HUES6 (cell line): Measurements from ENCODE around the gene TCF21.
"Not testable (repeated sequence)": the region's sequence is repeated elsewhere in the genome, so short reads cannot be mapped to it uniquely, and the experiment has no call there.

Experiments
- H3K27ac ChIP-seq: 2 replicates; pipeline ENCODE4 v1.7.0; 2013; ENCODE audit warnings: low read depth, mild to moderate bottlenecking, low read length, inconsistent platforms
- H3K27me3 ChIP-seq: 2 replicates; pipeline ENCODE4 v1.6.1; 2013; ENCODE audit warnings: low read length; ENCODE audit not compliant: control insufficient read depth, insufficient read depth
- H3K36me3 ChIP-seq: 2 replicates; pipeline ENCODE4 v1.6.1; 2013; ENCODE audit warnings: low read length; ENCODE audit not compliant: control insufficient read depth, insufficient read depth
- H3K4me1 ChIP-seq: 2 replicates; pipeline ENCODE4 v1.6.1; 2013; ENCODE audit warnings: low read length; ENCODE audit not compliant: control insufficient read depth, insufficient read depth
- H3K4me3 ChIP-seq: 2 replicates; pipeline ENCODE4 v1.5.1; 2013; ENCODE audit warnings: low read depth, low read length
- H3K9ac ChIP-seq: one replicate; pipeline ENCODE4 v1.6.1; 2013; ENCODE audit warnings: mild to moderate bottlenecking, low read length
- H3K9me3 ChIP-seq: 2 replicates; pipeline ENCODE4 v1.6.1; 2013; ENCODE audit warnings: low read depth, low read length; ENCODE audit not compliant: control insufficient read depth, insufficient read depth

Gene TCF21

DNA sequence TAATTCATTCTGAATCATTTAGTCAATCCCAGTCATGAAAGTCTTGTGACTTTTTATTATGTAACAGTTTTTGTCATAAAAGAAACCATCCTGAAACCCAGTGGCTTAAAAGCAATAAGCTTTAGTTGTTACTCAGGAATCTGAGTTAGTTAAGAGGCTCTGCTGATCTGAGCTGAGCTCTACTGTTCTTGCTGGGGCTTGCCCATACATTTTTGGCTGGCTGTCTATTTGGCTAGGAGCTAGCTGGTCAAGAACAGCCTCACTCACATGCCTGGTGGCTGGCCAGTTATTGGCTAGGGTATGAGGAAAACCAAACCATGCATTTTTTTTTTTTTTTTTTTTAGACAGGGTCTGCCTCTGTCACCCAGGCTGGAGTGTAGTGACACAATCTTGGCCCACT, 10.6 kb downstream of the TCF21 start:
- Histone ChIP-seq H3K9ac (no peak overlapping the region), H3K36me3 (no peaks in the 10 kb centered on the region), H3K27ac (no peak overlapping the region), H3K9me3 (no peaks in the 10 kb centered on the region), H3K4me1 (peaks cover 11% of the 10 kb centered on the region; the same call in 1 of the 2 replicates), H3K4me3 (no peak overlapping the region), H3K27me3 (peaks cover 45% of the 10 kb centered on the region)

DNA sequence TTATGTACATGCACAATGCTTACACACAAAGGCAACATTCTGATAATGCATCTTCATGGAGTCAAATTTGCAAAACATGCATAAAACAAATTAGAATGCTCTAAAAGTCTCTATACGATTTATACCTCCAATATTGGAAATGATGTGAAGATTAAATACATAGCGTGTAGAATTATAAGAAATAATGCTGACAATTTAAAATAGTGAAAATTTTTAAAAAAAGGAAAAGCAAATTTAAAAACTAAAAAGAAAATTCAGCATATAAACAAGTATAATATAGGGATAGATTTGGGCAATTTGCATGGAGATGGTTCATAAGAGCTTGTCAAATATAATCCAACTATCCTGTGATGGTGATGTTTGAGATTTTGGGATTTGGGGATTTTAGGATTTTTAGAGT, 14.9 kb downstream of the TCF21 start:
- no peak overlapping the region for H3K4me3 ChIP-seq
- H3K9ac ChIP-seq: no peak overlapping the region
- no peaks in the 10 kb centered on the region for H3K9me3 ChIP-seq
- no peaks in the 10 kb centered on the region for H3K36me3 ChIP-seq
- H3K27ac ChIP-seq: no peak overlapping the region
- H3K4me1 ChIP-seq: no peaks in the 10 kb centered on the region
- H3K27me3 ChIP-seq: peaks cover 2% of the 10 kb centered on the region; the same call in 1 of the 2 replicates

DNA sequence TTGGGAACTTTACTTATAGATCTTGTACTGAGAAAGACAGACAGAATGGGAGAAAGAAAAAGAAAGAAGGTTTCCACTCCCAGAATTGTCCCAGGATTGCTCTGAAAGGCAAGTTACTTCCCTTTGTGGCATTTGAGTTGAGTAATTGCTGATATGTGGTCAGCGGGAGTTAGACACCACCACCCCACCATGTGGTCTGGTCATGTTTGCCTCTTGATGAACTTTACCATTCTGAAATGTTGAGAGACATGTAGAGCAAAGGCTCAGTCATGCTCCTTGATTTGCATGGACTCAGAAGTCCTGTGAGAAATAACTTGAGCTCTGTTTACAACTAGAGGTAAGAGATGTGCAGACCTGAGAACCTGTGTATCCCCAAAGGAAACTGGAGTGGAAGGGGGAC, 17.1 kb downstream of the TCF21 start:
- H3K36me3 ChIP-seq: no peaks in the 10 kb centered on the region
- no peaks in the 10 kb centered on the region for H3K27me3 ChIP-seq
- no peak overlapping the region for H3K9ac ChIP-seq
- no peak overlapping the region for H3K27ac ChIP-seq
- no peaks in the 10 kb centered on the region for H3K9me3 ChIP-seq
- H3K4me3 ChIP-seq: no peak overlapping the region
- H3K4me1 ChIP-seq: no peaks in the 10 kb centered on the region

DNA sequence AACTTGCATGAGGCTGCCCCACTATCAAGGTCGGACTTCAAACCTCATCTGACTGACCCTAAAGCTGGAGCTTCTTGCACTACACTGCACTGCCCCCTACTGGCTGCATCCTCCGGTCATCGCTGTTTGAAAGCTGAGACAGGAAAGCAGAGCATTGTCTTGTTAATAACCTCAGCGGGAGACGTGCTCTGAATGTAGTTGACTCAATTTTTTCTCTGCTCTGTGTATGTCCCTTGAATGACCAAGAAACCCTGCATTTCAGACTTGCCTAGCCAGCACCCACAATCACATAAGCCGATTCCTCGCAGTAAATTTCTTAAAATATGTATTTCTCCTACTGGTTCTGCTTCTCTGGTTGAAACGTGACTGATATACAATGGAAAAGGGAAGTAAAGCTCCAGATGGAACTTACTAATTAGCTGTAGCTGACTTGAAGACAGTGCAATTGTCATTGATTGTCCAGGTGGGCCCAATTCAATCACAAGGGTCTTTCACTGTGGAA, 27.8 kb downstream of the TCF21 start:
- Histone ChIP-seq H3K4me3 (peak overlapping the region; percentile 31), H3K9me3 (no peaks in the 10 kb centered on the region), H3K4me1 (peaks cover 11% of the 10 kb centered on the region), H3K27me3 (no peaks in the 10 kb centered on the region), H3K36me3 (no peaks in the 10 kb centered on the region), H3K27ac (peak overlapping the region; percentile 43; the same call in 1 of the 2 replicates), H3K9ac (no peak overlapping the region)

DNA sequence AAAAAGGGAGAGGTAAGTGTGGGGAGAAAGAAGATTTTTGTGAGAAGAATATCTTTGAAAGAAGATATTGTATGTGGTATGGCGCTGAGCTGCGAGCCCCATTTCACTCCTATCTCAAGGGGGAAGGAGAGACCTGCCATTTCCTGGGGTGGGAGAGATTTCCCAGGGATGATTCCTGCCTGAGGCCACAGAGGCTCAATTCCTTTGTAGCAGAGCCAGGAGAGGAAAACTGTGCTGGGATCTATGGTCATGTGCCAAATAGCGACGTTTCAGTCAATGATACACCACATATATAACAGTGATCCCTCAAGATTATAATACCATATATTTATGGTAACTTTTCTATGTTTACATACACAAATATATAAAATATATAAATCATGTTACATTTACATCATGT, 28.9 kb downstream of the TCF21 start:
- no peak overlapping the region for H3K4me3 ChIP-seq
- H3K9ac ChIP-seq: no peak overlapping the region
- H3K27ac ChIP-seq: no peak overlapping the region
- no peaks in the 10 kb centered on the region for H3K36me3 ChIP-seq
- no peaks in the 10 kb centered on the region for H3K27me3 ChIP-seq
- H3K4me1 ChIP-seq: peaks cover 11% of the 10 kb centered on the region
- H3K9me3 ChIP-seq: no peaks in the 10 kb centered on the region

DNA sequence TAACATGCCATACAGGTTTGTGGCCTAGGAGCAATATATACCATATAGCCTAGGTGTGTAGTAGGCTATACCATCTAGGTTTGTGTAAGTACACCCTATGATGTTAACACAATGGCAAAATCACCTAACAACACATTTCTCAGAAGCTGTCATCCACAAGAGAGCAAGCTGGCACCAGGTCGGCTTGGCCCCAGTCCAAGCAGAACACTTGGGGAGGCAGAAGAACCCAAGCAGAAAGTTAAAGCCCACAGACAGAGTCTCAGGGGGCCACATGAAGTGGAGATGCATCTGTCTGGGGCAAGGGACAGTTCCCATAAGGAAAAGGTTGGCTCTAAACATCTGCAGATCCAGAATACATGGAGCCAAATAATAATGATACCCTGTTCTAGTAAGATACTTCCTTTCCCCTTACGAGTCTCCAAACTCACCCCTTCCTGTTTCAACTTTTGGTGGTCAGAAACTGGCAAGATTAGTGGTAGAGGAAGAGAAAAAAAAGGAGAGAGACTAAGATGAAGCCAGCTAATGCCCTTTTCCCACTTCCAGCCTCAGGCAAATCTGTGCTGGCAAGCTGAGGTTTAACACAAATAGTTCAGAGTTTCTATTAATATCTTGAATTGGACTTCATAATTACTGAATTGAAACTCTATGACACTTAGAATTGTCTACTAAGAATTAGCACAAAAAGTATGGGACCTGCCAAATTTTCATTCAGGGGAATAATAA, 29.5 kb downstream of the TCF21 start:
- Histone ChIP-seq H3K27me3 (no peaks in the 10 kb centered on the region), H3K4me3 (no peak overlapping the region), H3K9ac (no peak overlapping the region), H3K9me3 (no peaks in the 10 kb centered on the region), H3K36me3 (no peaks in the 10 kb centered on the region), H3K4me1 (peaks cover 11% of the 10 kb centered on the region), H3K27ac (no peak overlapping the region)

DNA sequence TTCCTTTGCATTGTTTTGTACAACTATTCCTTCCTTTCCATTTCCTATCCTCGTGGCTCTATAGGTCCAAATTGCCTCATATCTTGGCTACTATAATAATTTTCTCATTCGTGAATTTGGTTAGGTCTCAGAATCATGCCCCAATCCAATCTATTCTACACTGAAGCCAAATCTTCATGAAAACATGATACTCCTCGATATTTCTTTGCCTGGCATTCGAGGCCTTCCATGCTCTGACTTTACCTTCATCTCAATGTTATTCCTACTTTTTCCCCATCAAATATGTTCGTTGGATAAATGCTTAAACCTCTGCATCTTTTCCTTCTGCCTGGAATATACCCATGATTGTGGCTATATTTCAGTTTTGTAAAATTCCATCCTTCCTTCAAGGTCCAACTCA, 30.4 kb downstream of the TCF21 start:
- H3K27ac ChIP-seq: no peak overlapping the region

DNA sequence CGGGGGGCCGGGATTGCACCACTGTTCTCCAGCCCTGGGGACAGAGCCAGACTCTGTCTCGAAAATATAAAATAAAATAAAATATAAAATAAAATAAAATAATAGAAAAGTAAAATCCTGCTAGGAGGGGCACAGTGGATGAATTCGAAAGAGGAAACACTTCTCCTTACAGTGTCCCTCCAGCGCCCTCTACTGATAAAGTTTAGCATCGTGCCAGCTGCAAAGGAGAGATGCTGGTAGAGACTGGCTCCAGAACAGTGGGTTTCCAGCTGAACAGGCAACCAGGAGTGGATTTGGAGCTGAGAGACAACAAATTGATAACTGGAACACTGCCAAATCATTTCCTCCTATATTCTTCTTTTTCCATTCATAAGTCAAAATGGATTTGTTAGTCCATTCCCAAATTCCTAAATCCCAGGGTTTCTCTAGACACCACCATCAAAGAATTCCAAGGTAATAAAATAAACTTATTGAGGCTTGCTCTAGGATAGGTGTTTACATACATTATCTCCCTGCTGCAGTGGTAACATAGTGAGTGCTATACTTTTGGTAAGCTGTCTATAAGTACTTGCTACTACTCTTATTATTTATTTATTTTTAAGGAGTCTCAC, 32.4 kb downstream of the TCF21 start:
- H3K9ac ChIP-seq: no peak overlapping the region
- no peaks in the 10 kb centered on the region for H3K27me3 ChIP-seq
- H3K9me3 ChIP-seq: no peaks in the 10 kb centered on the region
- H3K27ac ChIP-seq: no peak overlapping the region
- no peaks in the 10 kb centered on the region for H3K36me3 ChIP-seq
- peaks cover 18% of the 10 kb centered on the region for H3K4me1 ChIP-seq
- no peak overlapping the region for H3K4me3 ChIP-seq

More for the DNA sequence above, 30.4 kb downstream of the TCF21 start:
- Histone ChIP-seq H3K4me3 (no peak overlapping the region), H3K27me3 (no peaks in the 10 kb centered on the region), H3K4me1 (peaks cover 15% of the 10 kb centered on the region), H3K9ac (no peak overlapping the region), H3K36me3 (no peaks in the 10 kb centered on the region), H3K9me3 (no peaks in the 10 kb centered on the region)

DNA sequence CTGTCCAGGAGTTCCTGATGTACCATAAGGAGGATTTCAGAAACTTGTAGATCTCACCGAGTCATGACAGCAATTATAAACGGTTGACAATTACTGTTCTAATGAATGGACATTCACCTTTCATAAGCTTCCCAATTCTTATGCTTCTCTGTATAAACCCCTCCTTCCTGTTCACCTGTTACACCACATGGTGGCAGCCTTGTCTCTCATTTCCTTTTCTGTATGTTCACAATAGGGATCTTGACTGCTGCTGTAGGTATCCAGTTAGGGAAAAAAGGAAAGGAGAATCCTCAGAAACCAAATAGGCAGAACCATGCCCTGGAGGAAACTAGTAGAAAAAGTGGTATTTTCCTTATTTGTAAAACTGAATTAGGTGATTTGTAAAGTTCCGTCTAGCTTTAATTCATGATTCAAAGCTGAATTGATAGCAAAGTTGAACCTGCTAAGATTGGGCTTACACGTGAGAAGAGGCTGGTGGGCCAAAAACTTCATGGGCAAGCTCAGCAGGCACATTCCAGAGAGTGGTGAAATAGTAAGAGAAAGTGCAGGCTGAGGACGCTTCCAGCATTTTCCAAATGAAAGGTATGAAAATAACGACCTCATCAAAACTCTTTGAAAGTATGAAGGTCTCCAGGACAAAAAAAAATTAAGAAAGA, 35.2 kb downstream of the TCF21 start:
- H3K36me3 ChIP-seq: no peaks in the 10 kb centered on the region
- H3K27ac ChIP-seq: no peak overlapping the region; the same call in 1 of the 2 replicates
- no peak overlapping the region for H3K9ac ChIP-seq
- H3K27me3 ChIP-seq: no peaks in the 10 kb centered on the region
- no peaks in the 10 kb centered on the region for H3K9me3 ChIP-seq
- peaks cover 6% of the 10 kb centered on the region; the same call in 1 of the 2 replicates for H3K4me1 ChIP-seq
- H3K4me3 ChIP-seq: peak overlapping the region; percentile 32; the same call in 1 of the 2 replicates

DNA sequence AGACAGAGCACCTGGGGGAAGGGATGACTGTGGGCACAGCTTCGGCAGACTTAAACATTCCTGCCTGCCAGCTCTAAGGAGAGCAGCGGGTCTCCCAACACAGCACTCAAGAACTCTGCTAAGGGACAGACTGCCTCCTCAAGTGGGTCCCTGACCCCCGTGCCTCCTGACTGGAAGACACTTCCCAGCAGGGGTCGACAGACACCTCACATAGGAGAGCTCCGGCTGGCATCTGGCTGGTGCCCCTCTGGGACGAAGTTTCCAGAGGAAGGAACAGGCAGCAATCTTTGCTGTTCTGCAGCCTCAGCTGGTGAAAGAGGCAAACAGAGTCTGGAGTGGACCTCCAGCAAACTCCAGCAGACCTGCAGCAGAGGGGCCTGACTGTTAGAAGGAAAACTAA, 42.3 kb downstream of the TCF21 start:
- H3K9me3 ChIP-seq, H3K27ac ChIP-seq, H3K9ac ChIP-seq, H3K4me3 ChIP-seq, H3K27me3 ChIP-seq, H3K4me1 ChIP-seq, H3K36me3 ChIP-seq: not testable (repeated sequence)

DNA sequence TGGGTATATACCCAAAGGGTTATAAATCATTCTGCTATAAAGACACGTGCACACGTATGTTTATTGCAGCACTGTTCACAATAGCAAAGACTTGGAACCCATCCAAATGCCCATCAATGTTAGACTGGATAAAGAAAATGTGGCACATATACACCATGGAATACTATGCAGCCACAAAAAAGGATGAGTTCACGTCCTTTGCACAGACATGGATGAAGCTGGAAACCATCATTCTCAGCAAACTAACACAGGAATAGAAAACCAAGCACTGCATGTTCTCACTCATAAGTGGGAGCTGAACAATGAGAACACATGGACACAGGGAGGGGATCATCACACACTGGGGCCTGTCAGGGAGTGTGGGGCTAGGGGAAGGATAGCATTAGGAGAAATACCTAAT, 47.4 kb downstream of the TCF21 start:
- H3K36me3 ChIP-seq, H3K9me3 ChIP-seq, H3K27me3 ChIP-seq, H3K9ac ChIP-seq, H3K4me1 ChIP-seq, H3K4me3 ChIP-seq, H3K27ac ChIP-seq: not testable (repeated sequence)
